Neuronal stem cell (in vitro differentiated cells): ENCODE results near the gene NEIL1.

Experiments used
- DNase-seq: peaks from one replicate; pipeline ENCODE4 v3.0.0-alpha.2; 2013; ENCODE audit warnings: low spot score
- H2AFZ ChIP-seq: one replicate; pipeline ENCODE4 v1.6.1; 2013; ENCODE audit warnings: mild to moderate bottlenecking, low read length, inconsistent platforms
- H2AK5ac ChIP-seq: 2 replicates; pipeline ENCODE4 v1.6.1; 2013; ENCODE audit warnings: low read depth, mild to moderate bottlenecking, inconsistent platforms, low read length, moderate library complexity, mixed read lengths
- H2BK120ac ChIP-seq: 2 replicates; pipeline ENCODE4 v1.6.1; 2013; ENCODE audit warnings: low read depth, mild to moderate bottlenecking, inconsistent platforms, low read length, moderate library complexity, mixed read lengths
- H2BK12ac ChIP-seq: one replicate; pipeline ENCODE4 v1.6.1; 2013; ENCODE audit warnings: low read length, inconsistent platforms
- H2BK15ac ChIP-seq: 2 replicates; pipeline ENCODE4 v1.6.1; 2013; ENCODE audit warnings: mild to moderate bottlenecking, low read length, inconsistent platforms, mixed read lengths
- H2BK5ac ChIP-seq: one replicate; pipeline ENCODE4 v1.6.1; 2013; ENCODE audit warnings: inconsistent platforms, mild to moderate bottlenecking, low read length, moderate library complexity
- H3K14ac ChIP-seq: one replicate; pipeline ENCODE4 v1.6.1; 2013; ENCODE audit warnings: low read length, inconsistent platforms
- H3K18ac ChIP-seq: 2 replicates; pipeline ENCODE4 v1.6.1; 2013; ENCODE audit warnings: low read length, inconsistent platforms
- H3K23ac ChIP-seq: 2 replicates; pipeline ENCODE4 v1.6.1; 2013; ENCODE audit warnings: low read depth, mild to moderate bottlenecking, mixed read lengths, low read length, inconsistent platforms; ENCODE audit not compliant: poor library complexity
- H3K27ac ChIP-seq: replicated peaks from 3 replicates; pipeline ENCODE4 v1.5.1; 2013; ENCODE audit warnings: low read length, inconsistent platforms
- H3K27me3 ChIP-seq, 3 experiments: 2 replicates each; pipeline ENCODE4 v1.6.1; 2013; ENCODE audit warnings: low read length in 3 of 3, mild to moderate bottlenecking in 2 of 3, inconsistent platforms in 1 of 3, low read depth in 1 of 3, mixed read lengths in 1 of 3, moderate library complexity in 1 of 3; ENCODE audit not compliant: control insufficient read depth in 3 of 3, insufficient read depth in 3 of 3
- H3K36me3 ChIP-seq, 2 donors: replicated peaks in 1 of 2; 2 replicates each; pipeline ENCODE4 v1.6.1; 2013; ENCODE audit warnings: low read length in 2 of 2; ENCODE audit not compliant: control insufficient read depth in 2 of 2, insufficient read depth in 2 of 2
- H3K4ac ChIP-seq: 2 replicates; pipeline ENCODE4 v1.6.1; 2013; ENCODE audit warnings: inconsistent platforms, mild to moderate bottlenecking, low read length, moderate library complexity
- H3K4me1 ChIP-seq, 2 donors: 1 replicate in 1 of 2; 2 replicates in 1 of 2; pipeline ENCODE4 v1.6.1; 2013; ENCODE audit warnings: low read length in 2 of 2, low read depth in 1 of 2; ENCODE audit not compliant: control insufficient read depth in 2 of 2, insufficient read depth in 1 of 2
- H3K4me2 ChIP-seq: one replicate; pipeline ENCODE4 v1.6.1; 2013; ENCODE audit warnings: mild to moderate bottlenecking, low read length, inconsistent platforms; ENCODE audit not compliant: insufficient read depth, poor library complexity, severe bottlenecking
- H3K4me3 ChIP-seq, 2 donors: 2 replicates each; pipeline ENCODE4 v1.5.1; 2013; ENCODE audit warnings: low read length in 2 of 2, mild to moderate bottlenecking in 2 of 2, inconsistent platforms in 1 of 2, moderate library complexity in 1 of 2
- H3K79me1 ChIP-seq: one replicate; pipeline ENCODE4 v1.6.1; 2013; ENCODE audit warnings: low read depth, mild to moderate bottlenecking, inconsistent platforms, low read length, moderate library complexity
- H3K9ac ChIP-seq: one replicate; pipeline ENCODE4 v1.6.1; 2013; ENCODE audit warnings: mild to moderate bottlenecking, low read depth, low read length, inconsistent platforms; ENCODE audit not compliant: poor library complexity
- H3K9me3 ChIP-seq, 2 donors: replicated peaks in 1 of 2; 2 replicates each; pipeline versions ENCODE3 to v1.6.1; 2013; ENCODE audit warnings: low read length in 2 of 2, mild to moderate bottlenecking in 2 of 2, inconsistent platforms in 1 of 2, low read depth in 1 of 2, mixed read lengths in 1 of 2, moderate library complexity in 1 of 2; ENCODE audit not compliant: control insufficient read depth in 2 of 2, insufficient read depth in 1 of 2
- H4K8ac ChIP-seq: one replicate; pipeline ENCODE4 v1.6.1; 2013; ENCODE audit warnings: low read depth, mild to moderate bottlenecking, inconsistent platforms, low read length, moderate library complexity
- H4K91ac ChIP-seq: one replicate; pipeline ENCODE4 v1.6.1; 2013; ENCODE audit warnings: low read length, low read depth, mild to moderate bottlenecking, inconsistent platforms; ENCODE audit not compliant: poor library complexity
- WGBS, 2 donors: extraction: QIAGEN DNeasy Blood & Tissue Kit; methylation state at CpG; one replicate each; pipeline ENCODE4 v1.1.7; 2013; ENCODE audit warnings: missing lambda C conversion rate in 2 of 2, mixed read lengths in 1 of 2; ENCODE audit not compliant: insufficient read length in 2 of 2, insufficient replicate concordance in 1 of 2; ENCODE audit errors: extremely low coverage in 2 of 2; 5-methylcytosine and 5-hydroxymethylcytosine counted together

Gene NEIL1

GRCh38 chr15:75367913-75368688 is 21.3 kb downstream of the NEIL1 start, which contains the start of gene MAN2C1:
TSS of gene MAN2C1 (minus strand) at chr15:75368607. CDS start at chr15:75368583, 24 bp downstream.
- H4K91ac ChIP-seq: no peak within 1 kb of the TSS
- H3K27me3 ChIP-seq: no peaks in the 10 kb centered on the region
- H3K27ac ChIP-seq: peak within 1 kb of the TSS; percentile 82
- peak within 1 kb of the TSS; percentile 92 for H2AFZ ChIP-seq
- peaks cover 20 to 82% of the 10 kb centered on the region in 2 donors for H3K36me3 ChIP-seq
- H3K18ac ChIP-seq: peak within 1 kb of the TSS; percentile 95
- H3K14ac ChIP-seq: no peak within 1 kb of the TSS
- H3K79me1 ChIP-seq: no peaks in the 10 kb centered on the region
- peaks cover 7 to 8% of the 10 kb centered on the region in 2 donors for H3K4me1 ChIP-seq
- H4K8ac ChIP-seq: no peak within 1 kb of the TSS
- no peak within 1 kb of the TSS for H3K4ac ChIP-seq
- DNase-seq: peak; percentile 88
- peak within 1 kb of the TSS; percentile 92 for H3K23ac ChIP-seq
- WGBS, 2 donors: no CpG with 5 or more reads among the region's 67 CpGs
- H3K9ac ChIP-seq: peak within 1 kb of the TSS; percentile 94
- peak within 1 kb of the TSS; percentile 24 for H2AK5ac ChIP-seq
- no peaks in the 10 kb centered on the region for H3K9me3 ChIP-seq
- peak within 1 kb of the TSS; percentile 71 to 91 for H3K4me3 ChIP-seq
- H3K4me2 ChIP-seq: peak within 1 kb of the TSS; percentile 66
- no peak within 1 kb of the TSS for H2BK15ac ChIP-seq
- no peak within 1 kb of the TSS for H2BK12ac ChIP-seq
- H2BK5ac ChIP-seq: no peak within 1 kb of the TSS
- H2BK120ac ChIP-seq: peak within 1 kb of the TSS; percentile 43

- no peak overlapping the region for H2BK5ac ChIP-seq
- no peak overlapping the region for H2BK12ac ChIP-seq
- no peaks in the 10 kb centered on the region for H3K27me3 ChIP-seq
- H3K4me1 ChIP-seq: peaks cover 7 to 8% of the 10 kb centered on the region in 2 donors
- H3K14ac ChIP-seq: no peak overlapping the region
- no peak for DNase-seq
- H3K23ac ChIP-seq: peak overlapping the region; percentile 92
- H3K79me1 ChIP-seq: no peaks in the 10 kb centered on the region
- H4K8ac ChIP-seq: no peak overlapping the region
- H2BK15ac ChIP-seq: no peak overlapping the region
- H2AK5ac ChIP-seq: no peak overlapping the region
- H3K9ac ChIP-seq: peak overlapping the region; percentile 79
- H3K4me2 ChIP-seq: peak overlapping the region; percentile 50
- no CpG with 5 or more reads among the region's 23 CpGs for WGBS, 2 donors
- peaks cover 22 to 86% of the 10 kb centered on the region in 2 donors for H3K36me3 ChIP-seq
- no peaks in the 10 kb centered on the region for H3K9me3 ChIP-seq
- no peak overlapping the region for H3K4ac ChIP-seq
- H4K91ac ChIP-seq: no peak overlapping the region
- peak overlapping the region; percentile 92 for H2AFZ ChIP-seq
- no peak overlapping the region for H3K18ac ChIP-seq
- H3K27ac ChIP-seq: peak overlapping the region; percentile 82
- peak overlapping the region; percentile 71 to 91 for H3K4me3 ChIP-seq
- no peak overlapping the region for H2BK120ac ChIP-seq
These were observed 21.9 kb downstream of the NEIL1 start for GRCh38 chr15:75368689-75369239.

GRCh38 chr15:75369897-75370581 is 23.2 kb downstream of the NEIL1 start:
- H3K9me3 ChIP-seq: no peaks in the 10 kb centered on the region
- no peak overlapping the region for H4K8ac ChIP-seq
- peaks cover 2% of the 10 kb centered on the region for H3K79me1 ChIP-seq
- no peak overlapping the region for H4K91ac ChIP-seq
- no peak overlapping the region for H3K27ac ChIP-seq
- peaks cover 27 to 86% of the 10 kb centered on the region in 2 donors for H3K36me3 ChIP-seq
- H2BK120ac ChIP-seq: no peak overlapping the region
- no peak overlapping the region for H2BK5ac ChIP-seq
- H3K4me3 ChIP-seq: no peak overlapping the region
- H3K4me1 ChIP-seq: peaks cover 7 to 8% of the 10 kb centered on the region in 2 donors
- no peak overlapping the region for H3K4me2 ChIP-seq
- H3K14ac ChIP-seq: no peak overlapping the region
- no peak overlapping the region for H2BK15ac ChIP-seq
- no peak overlapping the region for H2BK12ac ChIP-seq
- no CpG with 5 or more reads among the region's 7 CpGs for WGBS, 2 donors
- H2AK5ac ChIP-seq: no peak overlapping the region
- H3K9ac ChIP-seq: no peak overlapping the region
- H3K23ac ChIP-seq: no peak overlapping the region
- H2AFZ ChIP-seq: no peak overlapping the region
- H3K4ac ChIP-seq: no peak overlapping the region
- DNase-seq: no peak
- H3K18ac ChIP-seq: no peak overlapping the region
- H3K27me3 ChIP-seq: no peaks in the 10 kb centered on the region

- DNase-seq: no peak
These were observed 24.6 kb downstream of the NEIL1 start for GRCh38 chr15:75371486-75371885.

More at GRCh38 chr15:75371486-75371885, 24.6 kb downstream of the NEIL1 start:
- Histone ChIP-seq H3K4me2 (no peak overlapping the region), H2BK12ac (no peak overlapping the region), H2AFZ (no peak overlapping the region), H3K36me3 (peaks cover 32 to 86% of the 10 kb centered on the region in 2 donors), H3K9me3 (no peaks in the 10 kb centered on the region), H3K27ac (no peak overlapping the region), H3K79me1 (peaks cover 2% of the 10 kb centered on the region), H2BK15ac (no peak overlapping the region), H3K4me1 (peaks cover 7 to 8% of the 10 kb centered on the region in 2 donors), H3K14ac (no peak overlapping the region), H3K9ac (no peak overlapping the region), H4K91ac (no peak overlapping the region), H3K4ac (no peak overlapping the region), H4K8ac (no peak overlapping the region), H3K18ac (no peak overlapping the region), H3K27me3 (no peaks in the 10 kb centered on the region), H2AK5ac (no peak overlapping the region), H2BK120ac (no peak overlapping the region), H3K4me3 (no peak overlapping the region), H3K23ac (no peak overlapping the region), H2BK5ac (no peak overlapping the region)
- no CpG with 5 or more reads among the region's 1 CpG for WGBS, 2 donors
